GM21737 (cell line): ENCODE results near the gene KCNQ1.

ENCODE experiments used
- ATAC-seq: cut with Tn5 transposase; IDR thresholded peaks from one replicate; pipeline ENCODE4 v1.9.1; 2021; ENCODE audit warnings: mild to moderate bottlenecking, moderate library complexity; ENCODE audit not compliant: unreplicated experiment

KCNQ1 gene

GRCh38 chr11:2811206-2812091, 366.6 kb downstream of the KCNQ1 start:
- no peak for ATAC-seq

- no peak for ATAC-seq
Measured at GRCh38 chr11:2812371-2812991, 367.7 kb downstream of the KCNQ1 start.

GRCh38 chr11:2813141-2813908, 368.5 kb downstream of the KCNQ1 start:
- ATAC-seq = no peak

- ATAC-seq = no peak
Measured at GRCh38 chr11:2813968-2814367, 369.2 kb downstream of the KCNQ1 start.

GRCh38 chr11:2814751-2815150, 369.9 kb downstream of the KCNQ1 start:
- no peak for ATAC-seq

DNA sequence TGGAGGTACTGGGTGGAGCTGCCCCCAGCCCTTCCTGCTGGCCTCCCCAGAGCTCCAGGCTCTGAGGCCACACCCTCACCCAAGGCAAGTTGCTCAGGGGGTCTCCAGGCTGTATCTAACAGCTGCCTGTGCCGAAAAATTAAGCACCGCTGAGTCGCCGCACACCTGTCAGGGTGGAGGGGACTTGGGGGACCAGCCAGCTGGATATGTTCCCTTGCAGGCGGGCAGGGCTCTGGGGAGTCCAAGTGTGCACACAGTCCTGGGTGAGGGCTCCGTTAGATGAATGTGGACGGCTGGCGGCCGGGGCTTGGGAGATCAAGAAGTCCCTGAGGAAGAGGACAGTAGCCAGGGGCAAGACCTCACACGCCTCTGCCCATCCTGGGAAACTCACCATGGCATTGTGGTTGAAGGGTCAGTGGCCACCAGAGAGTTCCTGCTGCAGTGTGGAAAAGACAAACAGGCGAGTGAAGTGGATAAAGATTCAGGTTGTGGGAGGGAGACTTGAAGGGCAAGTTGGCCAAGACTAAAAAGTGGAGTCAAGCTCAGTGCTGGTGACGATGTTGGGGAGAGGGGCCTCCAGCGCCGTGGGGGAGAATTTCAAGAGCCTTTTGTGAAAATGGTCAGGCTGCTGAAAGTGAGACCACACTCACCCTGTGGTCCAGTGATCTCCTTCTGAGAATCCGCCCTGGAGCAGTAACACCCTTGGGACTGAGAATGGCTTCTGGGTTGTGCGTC, 371.1 kb downstream of the KCNQ1 start:
- ATAC-seq = no peak

DNA sequence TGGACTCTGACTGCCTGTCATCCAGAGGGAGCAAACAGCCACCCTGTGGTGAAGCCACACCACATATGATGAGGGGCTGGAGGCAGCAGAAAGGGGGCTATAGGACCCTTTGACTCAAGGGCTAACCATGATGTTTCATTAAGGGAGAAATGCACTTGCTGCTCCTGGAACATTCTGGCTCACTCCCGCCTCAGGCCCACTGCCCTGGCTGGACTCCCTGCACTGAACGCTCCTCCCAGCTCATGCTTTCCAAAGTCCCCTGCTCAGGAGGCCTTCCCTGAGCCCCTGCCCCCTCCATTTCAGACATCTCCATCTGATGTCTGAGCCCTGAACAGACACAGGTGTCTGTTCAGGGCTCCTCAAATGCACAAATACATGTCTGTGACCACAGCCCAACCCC, 371.7 kb downstream of the KCNQ1 start:
- no peak for ATAC-seq

DNA sequence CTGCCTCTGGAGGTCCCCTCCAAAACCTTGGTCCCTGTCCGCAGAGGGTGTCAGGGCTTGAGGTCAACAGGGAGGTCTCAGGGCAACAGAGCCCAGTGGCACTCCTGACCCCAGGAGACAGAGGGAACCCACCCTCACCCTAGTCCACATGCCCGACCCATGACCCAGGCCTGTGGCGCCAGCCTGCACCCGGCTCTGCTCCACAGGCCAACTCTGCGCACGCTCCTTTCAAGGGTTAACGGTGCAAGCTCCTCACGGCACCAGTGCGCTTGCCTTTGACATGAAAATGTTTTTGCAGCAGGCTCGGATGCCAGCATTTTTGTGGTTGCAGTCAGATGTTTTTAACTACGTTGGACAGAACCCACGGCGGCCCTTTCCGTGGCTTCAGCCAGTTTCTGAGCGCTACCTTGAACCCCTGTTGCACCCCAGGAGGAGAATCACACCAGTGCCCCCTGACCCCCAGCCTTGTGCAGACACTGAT, 372.2 kb downstream of the KCNQ1 start:
- ATAC-seq = no peak

GRCh38 chr11:2817431-2817830, 372.6 kb downstream of the KCNQ1 start:
- no peak for ATAC-seq

DNA sequence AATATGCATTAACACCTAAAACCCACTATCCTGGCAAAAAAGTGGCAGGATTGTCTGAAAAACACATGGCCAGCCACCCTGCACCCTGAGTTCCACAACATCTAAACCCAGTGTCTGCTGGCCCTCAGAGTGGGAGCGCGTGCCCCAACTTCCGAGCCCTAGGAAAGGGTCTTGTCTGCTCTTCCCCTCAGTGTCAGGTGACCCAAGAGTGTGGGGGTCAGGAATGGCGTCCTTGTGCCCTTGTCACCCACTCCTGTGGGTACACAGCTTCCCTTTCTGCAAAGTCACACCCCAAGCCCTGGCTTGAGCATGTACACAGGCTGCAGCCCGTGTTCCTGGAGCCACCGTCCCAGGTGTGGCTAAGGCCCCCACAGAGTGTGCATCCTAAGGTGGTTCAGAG, 373.2 kb downstream of the KCNQ1 start:
- no peak for ATAC-seq

DNA sequence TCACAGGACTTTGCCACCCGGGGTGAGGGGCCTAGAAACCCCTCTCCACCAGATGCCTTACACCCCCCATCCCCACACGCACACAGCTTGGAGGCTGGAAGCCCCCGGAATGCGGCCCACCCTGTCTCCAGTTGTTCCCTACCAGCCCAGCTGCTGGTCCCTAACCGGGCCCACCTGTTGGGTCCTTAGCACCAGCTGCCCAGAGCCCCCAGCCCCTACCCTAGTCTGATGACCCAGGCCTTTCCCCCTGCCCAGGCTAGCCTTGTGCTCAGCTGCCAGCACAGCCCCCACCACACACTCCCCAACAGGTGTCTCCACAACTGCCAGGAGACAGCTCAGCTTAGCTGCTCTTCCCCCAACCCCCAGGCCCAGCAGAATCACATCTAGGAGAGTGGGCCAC, 373.7 kb downstream of the KCNQ1 start:
- no peak for ATAC-seq

GRCh38 chr11:2819316-2819715, 374.5 kb downstream of the KCNQ1 start:
- no peak for ATAC-seq

- ATAC-seq = no peak
Measured at GRCh38 chr11:2820976-2821375, 376.2 kb downstream of the KCNQ1 start.

DNA sequence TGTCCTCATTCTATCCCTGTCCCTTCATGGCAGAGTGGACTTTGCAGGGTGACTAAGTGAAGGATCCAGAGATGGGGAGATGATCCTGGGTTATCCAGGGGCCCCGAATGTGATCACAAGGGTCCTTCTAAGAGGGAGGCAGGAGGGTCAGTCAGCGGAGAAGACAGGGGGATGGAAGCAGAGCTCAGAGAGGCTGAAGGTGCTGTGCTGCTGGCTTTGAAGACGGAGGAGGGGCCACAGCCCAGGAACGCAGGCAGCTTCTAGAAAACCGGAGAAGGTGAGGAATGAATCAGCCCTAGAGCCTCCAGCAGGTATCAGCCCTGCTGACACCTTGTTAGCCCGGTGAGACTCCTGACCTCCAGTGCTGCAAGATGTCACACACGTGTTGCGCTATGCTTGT, 377.1 kb downstream of the KCNQ1 start:
- ATAC-seq = no peak

GRCh38 chr11:2824851-2825250, 380.0 kb downstream of the KCNQ1 start:
- no peak for ATAC-seq

- no peak for ATAC-seq
Measured at GRCh38 chr11:2825261-2825888, 380.6 kb downstream of the KCNQ1 start.

DNA sequence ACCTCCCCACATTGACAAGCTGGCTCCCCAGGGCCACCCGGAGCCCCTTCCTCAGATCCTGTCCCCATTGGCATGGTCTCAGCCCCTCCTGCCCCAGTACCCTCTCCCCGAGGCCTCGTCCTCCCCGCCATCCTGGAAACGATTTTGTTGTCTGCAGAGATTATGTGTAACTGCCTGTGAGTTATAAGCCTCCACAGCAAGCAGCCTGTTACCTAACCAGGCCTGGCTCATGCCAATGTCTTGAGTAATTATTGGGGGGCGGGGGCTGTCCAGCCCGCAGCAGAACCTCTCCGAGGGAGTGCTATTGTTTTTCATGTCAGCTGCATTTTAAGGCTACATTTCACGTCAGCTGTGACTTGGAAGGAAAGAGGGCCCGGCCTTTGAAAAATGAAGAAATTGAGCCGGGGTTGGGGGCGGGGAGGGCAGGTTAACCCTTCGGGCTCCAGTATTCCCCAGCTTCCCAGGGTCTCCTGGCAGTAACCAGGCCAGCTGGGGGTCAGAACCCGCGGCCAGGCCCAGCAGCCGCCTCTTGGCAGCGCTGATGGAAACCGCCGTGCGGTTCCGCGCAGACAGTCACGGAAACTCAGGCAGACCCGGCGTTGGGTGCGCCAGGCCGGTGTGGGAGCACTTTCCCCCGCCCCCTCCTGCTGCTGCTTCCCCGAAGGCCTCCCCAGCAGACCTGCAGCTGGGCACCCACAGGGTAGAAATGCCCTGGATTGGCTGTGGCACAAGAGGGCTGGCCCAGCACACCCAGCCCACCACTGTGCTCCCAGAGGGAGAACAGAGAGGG, 381.3 kb downstream of the KCNQ1 start:
- ATAC-seq = no peak

GRCh38 chr11:2826679-2827056, 381.9 kb downstream of the KCNQ1 start:
- ATAC-seq = no peak

DNA sequence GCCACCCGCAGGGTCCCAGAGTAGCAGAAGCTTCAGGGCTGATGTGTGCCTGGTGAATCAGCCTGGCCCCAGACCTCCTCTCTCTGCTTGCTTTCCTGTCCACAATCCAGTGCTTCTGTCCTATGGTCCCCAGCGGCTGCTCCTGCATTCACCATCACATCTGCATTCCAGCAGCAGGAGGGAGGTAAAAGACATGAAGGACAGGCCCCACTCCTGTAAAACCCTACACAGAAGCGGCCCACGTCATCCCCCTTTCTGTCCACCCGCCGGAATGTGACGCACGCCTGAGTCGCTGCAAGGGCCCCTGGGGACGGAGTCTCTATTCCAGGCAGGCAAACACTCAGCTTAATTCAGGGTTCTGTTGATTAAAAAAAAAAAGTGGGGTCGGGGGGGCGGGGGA, 382.4 kb downstream of the KCNQ1 start:
- no peak for ATAC-seq

DNA sequence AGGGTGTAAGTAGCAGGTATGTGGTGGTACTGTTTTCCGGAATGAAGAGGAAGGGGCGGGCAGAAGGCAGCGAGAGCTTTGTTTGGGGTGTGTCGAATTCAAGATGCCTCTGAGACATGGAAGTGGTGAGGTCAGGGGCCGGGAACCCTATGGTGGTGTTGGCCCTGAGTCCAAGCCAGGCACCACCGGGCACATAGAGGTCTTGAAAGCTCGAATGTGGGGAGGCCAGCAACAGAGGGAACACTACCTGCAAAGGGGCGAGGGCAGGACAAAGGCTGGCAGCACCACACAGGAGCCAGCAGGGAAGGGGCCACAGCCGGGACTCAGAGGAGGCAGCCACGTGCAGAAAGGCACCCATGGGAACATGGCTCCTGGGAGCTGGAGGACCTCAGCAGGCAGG, 383.0 kb downstream of the KCNQ1 start:
- no peak for ATAC-seq
